ENCODE measurements around the gene ZNF217. TPM values are rescaled to one million over a fixed set of nuclear protein-coding genes. Genes with fewer than 3 reads are reported as not detected.
"Not testable (repeated sequence)": the region's sequence is repeated elsewhere in the genome, so short reads cannot be mapped to it uniquely, and the experiment has no call there.

The ZNF217 gene
- total and polyA plus RNA-seq, 10 of the 15 experiments (the other 5 are each of a cell fraction or from before 2014, with no cell fraction given): 8.5 to 76.6 (median 40.6) TPM

DNA sequence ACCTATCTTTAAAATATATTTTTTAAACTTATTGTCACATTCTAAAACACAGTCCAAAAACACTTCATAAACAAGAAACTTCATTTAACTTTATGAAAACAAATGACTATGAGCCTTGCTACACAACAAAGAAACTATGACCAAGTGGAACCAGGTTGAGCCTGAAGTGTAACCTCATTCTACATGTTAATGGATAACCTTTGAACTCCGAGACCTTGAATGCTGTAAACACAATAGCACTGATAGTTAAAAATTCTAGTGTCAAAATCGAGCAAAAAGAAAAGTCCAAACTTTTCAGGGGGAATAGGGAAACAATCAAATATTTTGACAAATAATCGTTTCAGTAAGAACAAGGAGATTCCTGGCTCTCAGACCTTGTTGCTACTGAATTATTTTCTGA lies 2.1 kb upstream of the ZNF217 start:
- SMC1A ChIA-PET (ENCODE audit: uncharacterized antibody, unreplicated experiment): interaction anchor here (0.8 to 2.1 kb wide), 8 partner anchors 15 to 267 kb away, joined by 3 to 15 read pairs (median 4); no protein-coding TSS in a partner anchor
- POLR2A ChIA-PET: interaction anchor here (1.1 to 2.6 kb wide), 3 partner anchors 14 to 140 kb away, joined by 4 to 21 read pairs (median 11); no protein-coding TSS in a partner anchor
- H3K4me2 ChIP-seq (ENCODE audit: control insufficient read depth, insufficient read depth): peak overlapping the region; percentile 69; the same call in 1 of the 2 replicates

DNA sequence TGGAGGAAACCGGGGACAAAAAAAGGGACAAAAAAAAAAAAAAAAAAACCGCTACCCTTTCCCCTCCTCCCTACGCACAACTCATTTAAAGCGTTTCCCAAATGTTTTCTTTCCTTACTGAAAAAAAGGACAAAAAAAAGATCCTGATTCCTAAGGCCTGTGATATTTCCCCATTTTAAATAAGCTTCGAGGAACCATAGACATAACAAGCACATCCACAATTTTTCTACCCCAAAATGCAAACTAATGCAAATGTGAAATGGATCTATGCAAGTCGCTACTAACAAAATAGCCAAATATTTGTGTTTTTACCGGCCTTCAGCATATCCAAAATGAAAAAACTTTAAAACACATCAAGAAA lies 1.4 kb upstream of the ZNF217 start:
- Histone ChIP-seq H2AFZ (ENCODE audit: control insufficient read depth, low read depth, low read length) (no peak overlapping the region; the same call in 1 of the 2 replicates), H3K9ac (ENCODE audit: control insufficient read depth, insufficient read depth, low read length) (peak overlapping the region; percentile 87), H3K4me3 (peak overlapping the region; percentile 81), H3K36me3 (ENCODE audit: control insufficient read depth in 2 of 2, insufficient read depth in 2 of 2, low read length in 1 of 2) (no peaks in the 10 kb centered on the region), H3K27me3 (replicated peaks in 1 of 2; ENCODE audit: control insufficient read depth in 2 of 2, insufficient read depth in 2 of 2, low read length in 1 of 2) (no peaks in the 10 kb centered on the region), H3K4me1 (ENCODE audit: control insufficient read depth, insufficient read depth, low read length) (peaks cover 8% of the 10 kb centered on the region; the same call in 1 of the 2 replicates), H3K27ac (ENCODE audit: control insufficient read depth, insufficient read depth) (peak overlapping the region; percentile 84), H3K79me2 (ENCODE audit: control insufficient read depth, insufficient read depth, low read length) (peaks cover 54% of the 10 kb centered on the region), H3K9me3 (replicated peaks; ENCODE audit: control insufficient read depth, insufficient read depth, low read length) (no peaks in the 10 kb centered on the region), H3K4me2 (ENCODE audit: control insufficient read depth, insufficient read depth) (peak overlapping the region; percentile 69), H4K20me1 (ENCODE audit: control insufficient read depth, insufficient read depth) (no peaks in the 10 kb centered on the region)
- ChIA-PET POLR2A (interaction anchor here (0.7 to 2.6 kb wide), 14 partner anchors 9 to 616 kb away, joined by 3 to 21 read pairs (median 4); no protein-coding TSS in a partner anchor), RAD21 (ENCODE audit: unreplicated experiment) (interaction anchor here (0.6 to 4.1 kb wide), 17 partner anchors 15 to 484 kb away, joined by 3 to 33 read pairs (median 5); no protein-coding TSS in a partner anchor), SMC1A (ENCODE audit: uncharacterized antibody, unreplicated experiment) (interaction anchor here (0.7 to 1.8 kb wide), 17 partner anchors 12 to 345 kb away, joined by 3 to 11 read pairs (median 4); no protein-coding TSS in a partner anchor), CTCF (interaction anchor here (0.6 to 1.7 kb wide), 4 partner anchors 48 to 155 kb away, joined by 3 to 4 read pairs (median 4); no protein-coding TSS in a partner anchor)
- TSS peak; percentile 79 for BruUV-seq (replicated peaks)
- intact Hi-C loops (cut with micrococcal nuclease; ENCODE audit: unreplicated experiment): loop anchor here (2.0 kb wide), 1 partner anchor 58 kb away; no protein-coding TSS in a partner anchor
- in situ Hi-C loops (cut with MboI): no loop called here
- FAIRE-seq (no peak), ATAC-seq (no peak), DNase-seq (ENCODE audit: low read depth, low spot score) (no peak)
- peak; percentile 43; the same call in 1 of the 2 replicates for TF ChIP-seq NFXL1 (IDR thresholded peaks at IDR 0.05; ENCODE audit: borderline replicate concordance)
- TF ChIP-seq NBN (IDR thresholded peaks at IDR 0.05): peak; percentile 15; the same call in 1 of the 2 replicates
- TF ChIP-seq, protein P1, sequence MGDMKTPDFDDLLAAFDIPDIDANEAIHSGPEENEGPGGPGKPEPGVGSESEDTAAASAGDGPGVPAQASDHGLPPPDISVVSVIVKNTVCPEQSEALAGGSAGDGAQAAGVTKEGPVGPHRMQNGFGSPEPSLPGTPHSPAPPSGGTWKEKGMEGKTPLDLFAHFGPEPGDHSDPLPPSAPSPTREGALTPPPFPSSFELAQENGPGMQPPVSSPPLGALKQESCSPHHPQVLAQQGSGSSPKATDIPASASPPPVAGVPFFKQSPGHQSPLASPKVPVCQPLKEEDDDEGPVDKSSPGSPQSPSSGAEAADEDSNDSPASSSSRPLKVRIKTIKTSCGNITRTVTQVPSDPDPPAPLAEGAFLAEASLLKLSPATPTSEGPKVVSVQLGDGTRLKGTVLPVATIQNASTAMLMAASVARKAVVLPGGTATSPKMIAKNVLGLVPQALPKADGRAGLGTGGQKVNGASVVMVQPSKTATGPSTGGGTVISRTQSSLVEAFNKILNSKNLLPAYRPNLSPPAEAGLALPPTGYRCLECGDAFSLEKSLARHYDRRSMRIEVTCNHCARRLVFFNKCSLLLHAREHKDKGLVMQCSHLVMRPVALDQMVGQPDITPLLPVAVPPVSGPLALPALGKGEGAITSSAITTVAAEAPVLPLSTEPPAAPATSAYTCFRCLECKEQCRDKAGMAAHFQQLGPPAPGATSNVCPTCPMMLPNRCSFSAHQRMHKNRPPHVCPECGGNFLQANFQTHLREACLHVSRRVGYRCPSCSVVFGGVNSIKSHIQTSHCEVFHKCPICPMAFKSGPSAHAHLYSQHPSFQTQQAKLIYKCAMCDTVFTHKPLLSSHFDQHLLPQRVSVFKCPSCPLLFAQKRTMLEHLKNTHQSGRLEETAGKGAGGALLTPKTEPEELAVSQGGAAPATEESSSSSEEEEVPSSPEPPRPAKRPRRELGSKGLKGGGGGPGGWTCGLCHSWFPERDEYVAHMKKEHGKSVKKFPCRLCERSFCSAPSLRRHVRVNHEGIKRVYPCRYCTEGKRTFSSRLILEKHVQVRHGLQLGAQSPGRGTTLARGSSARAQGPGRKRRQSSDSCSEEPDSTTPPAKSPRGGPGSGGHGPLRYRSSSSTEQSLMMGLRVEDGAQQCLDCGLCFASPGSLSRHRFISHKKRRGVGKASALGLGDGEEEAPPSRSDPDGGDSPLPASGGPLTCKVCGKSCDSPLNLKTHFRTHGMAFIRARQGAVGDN (IDR thresholded peaks at IDR 0.05): no peak
- TF ChIP-seq, protein P2, sequence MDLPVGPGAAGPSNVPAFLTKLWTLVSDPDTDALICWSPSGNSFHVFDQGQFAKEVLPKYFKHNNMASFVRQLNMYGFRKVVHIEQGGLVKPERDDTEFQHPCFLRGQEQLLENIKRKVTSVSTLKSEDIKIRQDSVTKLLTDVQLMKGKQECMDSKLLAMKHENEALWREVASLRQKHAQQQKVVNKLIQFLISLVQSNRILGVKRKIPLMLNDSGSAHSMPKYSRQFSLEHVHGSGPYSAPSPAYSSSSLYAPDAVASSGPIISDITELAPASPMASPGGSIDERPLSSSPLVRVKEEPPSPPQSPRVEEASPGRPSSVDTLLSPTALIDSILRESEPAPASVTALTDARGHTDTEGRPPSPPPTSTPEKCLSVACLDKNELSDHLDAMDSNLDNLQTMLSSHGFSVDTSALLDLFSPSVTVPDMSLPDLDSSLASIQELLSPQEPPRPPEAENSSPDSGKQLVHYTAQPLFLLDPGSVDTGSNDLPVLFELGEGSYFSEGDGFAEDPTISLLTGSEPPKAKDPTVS (IDR thresholded peaks at IDR 0.05; ENCODE audit: low read depth, low read length): no peak
- peak in 1 of 2 experiments; percentile 79; a peak in 1 of 4 replicates for TF ChIP-seq ETV6 (conservative IDR thresholded peaks at IDR 0.05 in 1 of 2, IDR thresholded peaks at IDR 0.05 in 1 of 2; ENCODE audit: borderline replicate concordance in 1 of 2, low read depth in 1 of 2)
- WGBS (ENCODE audit: insufficient coverage, insufficient replicate concordance, low lambda C conversion rate, missing lambda C conversion rate): 0% methylated on average over 5 of the region's 7 CpGs

More for the DNA sequence above, 2.1 kb upstream of the ZNF217 start:
- Histone ChIP-seq H3K27ac (ENCODE audit: control insufficient read depth, insufficient read depth) (peak overlapping the region; percentile 43; the same call in 1 of the 2 replicates), H3K4me3 (peak overlapping the region; percentile 81; the same call in 1 of the 2 replicates), H3K79me2 (ENCODE audit: control insufficient read depth, insufficient read depth, low read length) (peaks cover 49% of the 10 kb centered on the region)
- H3K36me3 ChIP-seq (ENCODE audit: control insufficient read depth in 2 of 2, insufficient read depth in 2 of 2, low read length in 1 of 2); ATAC-seq; H3K9me3 ChIP-seq (replicated peaks; ENCODE audit: control insufficient read depth, insufficient read depth, low read length); DNase-seq (ENCODE audit: low read depth, low spot score); FAIRE-seq; H3K9ac ChIP-seq (ENCODE audit: control insufficient read depth, insufficient read depth, low read length); BruUV-seq (replicated peaks); H2AFZ ChIP-seq (ENCODE audit: control insufficient read depth, low read depth, low read length); H3K4me1 ChIP-seq (ENCODE audit: control insufficient read depth, insufficient read depth, low read length); in situ Hi-C loops (cut with MboI); H4K20me1 ChIP-seq (ENCODE audit: control insufficient read depth, insufficient read depth); H3K27me3 ChIP-seq (replicated peaks in 1 of 2; ENCODE audit: control insufficient read depth in 2 of 2, insufficient read depth in 2 of 2, low read length in 1 of 2): not testable (repeated sequence)
- WGBS (ENCODE audit: insufficient coverage, insufficient replicate concordance, low lambda C conversion rate, missing lambda C conversion rate): 73% methylated on average over 2 of the region's 3 CpGs
- intact Hi-C loops (cut with micrococcal nuclease; ENCODE audit: unreplicated experiment): loop anchor here (2.0 kb wide), 1 partner anchor 57 kb away; no protein-coding TSS in a partner anchor
- TF ChIP-seq ETV6 (conservative IDR thresholded peaks at IDR 0.05 in 1 of 2, IDR thresholded peaks at IDR 0.05 in 1 of 2; ENCODE audit: borderline replicate concordance in 1 of 2, low read depth in 1 of 2) (peak in 1 of 2 experiments; percentile 92; a peak in 2 of 4 replicates), NR2C1 (IDR thresholded peaks at IDR 0.05) (peak; percentile 53)
- CTCF ChIA-PET: interaction anchor here (0.8 kb wide), 1 partner anchor 47 kb away, joined by 3 read pairs; no protein-coding TSS in a partner anchor
- RAD21 ChIA-PET (ENCODE audit: unreplicated experiment): interaction anchor here (1.1 to 4.1 kb wide), 6 partner anchors 14 to 344 kb away, joined by 3 to 33 read pairs (median 6); no protein-coding TSS in a partner anchor

Measured in GM12878 (cell line).